HL-60 (cell line): ENCODE data around the gene PTPRT.

Experiments
- CTCF ChIP-seq: IDR thresholded peaks from one replicate; pipeline ENCODE4 v1.5.1; 2011; ENCODE audit warnings: low read length, control low read depth, inconsistent platforms; ENCODE audit not compliant: insufficient read depth
- GABPA ChIP-seq: IDR thresholded peaks from 2 replicates; pipeline ENCODE4 v1.6.1; 2012; ENCODE audit warnings: low read depth
- POLR2AphosphoS5 ChIP-seq: IDR thresholded peaks from 2 replicates; pipeline ENCODE4 v1.6.1; 2012; ENCODE audit warnings: low read depth
- REST ChIP-seq: IDR thresholded peaks from 2 replicates; pipeline ENCODE4 v1.6.1; 2012; ENCODE audit warnings: low read depth; ENCODE audit not compliant: insufficient replicate concordance

- no peak for TF ChIP-seq CTCF
- no peak for TF ChIP-seq REST
- no peak for TF ChIP-seq POLR2AphosphoS5
- TF ChIP-seq GABPA, result no peak
These were observed 931.0 kb downstream of the PTPRT start for GRCh38 chr20:42258564-42259302.
